NCI-H1694 (cell line): Measurements from ENCODE around the gene ADGRV1.

Experiments used
- DNase-seq: peaks from one replicate; lab custom pipeline; 2025; lab: John Stamatoyannopoulos, UW

Gene ADGRV1

GRCh38 chr5:90558344-90559192, at the start of gene ADGRV1:
Gene ADGRV1 (plus strand): TSS chr5:90558797. CDS start chr5:90558896, 99 bp downstream.
- DNase-seq, result no peak

GRCh38 chr5:90510438-90510837, 48.2 kb upstream of the ADGRV1 start:
- no peak for DNase-seq

GRCh38 chr5:90514520-90514919, 44.1 kb upstream of the ADGRV1 start:
- no peak for DNase-seq

- no peak for DNase-seq
Observed at GRCh38 chr5:90518661-90519060, 39.9 kb upstream of the ADGRV1 start.

GRCh38 chr5:90519081-90519480, 39.5 kb upstream of the ADGRV1 start:
- no peak for DNase-seq

GRCh38 chr5:90528601-90529193, 29.9 kb upstream of the ADGRV1 start:
- DNase-seq, result no peak

- DNase-seq, result peak; percentile 75
Observed at GRCh38 chr5:90529194-90529938, 29.2 kb upstream of the ADGRV1 start, which contains the start of gene LYSMD3. Gene LYSMD3 (minus strand): TSS chr5:90529584. CDS start chr5:90525289, 4,295 bp downstream.

GRCh38 chr5:90529939-90530677, 28.5 kb upstream of the ADGRV1 start:
- DNase-seq, result peak; percentile 35

- no peak for DNase-seq
Observed at GRCh38 chr5:90530736-90531487, 27.7 kb upstream of the ADGRV1 start.

- no peak for DNase-seq
Observed at GRCh38 chr5:90533794-90534193, 24.8 kb upstream of the ADGRV1 start.

- DNase-seq, result no peak
Observed at GRCh38 chr5:90534922-90535321, 23.7 kb upstream of the ADGRV1 start.

- no peak for DNase-seq
Observed at GRCh38 chr5:90542827-90543519, 15.6 kb upstream of the ADGRV1 start.

- DNase-seq, result no peak
Observed at GRCh38 chr5:90545511-90545910, 13.1 kb upstream of the ADGRV1 start.

GRCh38 chr5:90546216-90546837, 12.3 kb upstream of the ADGRV1 start:
- DNase-seq, result no peak

- DNase-seq, result no peak
Observed at GRCh38 chr5:90547072-90547536, 11.5 kb upstream of the ADGRV1 start.

- DNase-seq, result no peak
Observed at GRCh38 chr5:90548069-90548593, 10.5 kb upstream of the ADGRV1 start.

GRCh38 chr5:90549223-90549622, 9.4 kb upstream of the ADGRV1 start:
- DNase-seq, result no peak

GRCh38 chr5:90549729-90550275, 8.8 kb upstream of the ADGRV1 start:
- DNase-seq, result no peak

GRCh38 chr5:90550963-90551362, 7.6 kb upstream of the ADGRV1 start:
- DNase-seq, result no peak
